Chondrocyte (in vitro differentiated cells): Measurements from ENCODE around the gene WBP1L. TPM values are rescaled to one million over a fixed set of nuclear protein-coding genes. Genes with fewer than 3 reads are reported as not detected.

ENCODE experiments used
- DNase-seq: peaks from one replicate; pipeline ENCODE4 v3.0.0; 2021; ENCODE audit warnings: mixed read lengths, low spot score
- H3K27ac Mint-ChIP-seq: one replicate; pipeline ENCODE4 v1.8.0; 2021; ENCODE audit warnings: mild to moderate bottlenecking, moderate library complexity, mixed read lengths; ENCODE audit not compliant: unreplicated experiment
- H3K27me3 Mint-ChIP-seq: 2 replicates; pipeline ENCODE4 v1.8.0; 2021; ENCODE audit warnings: low read depth, mixed read lengths
- H3K36me3 Mint-ChIP-seq: 2 replicates; pipeline ENCODE4 v1.8.0; 2021; ENCODE audit warnings: low read depth, mixed read lengths
- H3K4me1 Mint-ChIP-seq: 2 replicates; pipeline ENCODE4 v1.8.0; 2021; ENCODE audit warnings: low read depth, mild to moderate bottlenecking, mixed read lengths
- H3K4me3 Mint-ChIP-seq: one replicate; pipeline ENCODE4 v1.8.0; 2021; ENCODE audit warnings: mild to moderate bottlenecking, moderate library complexity, mixed read lengths; ENCODE audit not compliant: unreplicated experiment
- H3K9me3 Mint-ChIP-seq: 2 replicates; pipeline ENCODE4 v1.8.0; 2021; ENCODE audit warnings: low read depth, mixed read lengths
- total RNA-seq: library from RNA; stranded (reverse); gene quantifications from 3 replicates; pipeline ENCODE4 v1.2.1, GENCODE V29; 2021
- TF ChIP-seq, protein P1 (sequence below): fragments of 200-600 bp; sonication (generic); IDR thresholded peaks from 2 replicates; pipeline ENCODE4 v1.5.0; 2021; ENCODE audit warnings: antibody characterized with exemption, mild to moderate bottlenecking, moderate library complexity

Gene WBP1L
- total RNA-seq, 1 donor from 2014 or later, result 95.3 TPM

DNA sequence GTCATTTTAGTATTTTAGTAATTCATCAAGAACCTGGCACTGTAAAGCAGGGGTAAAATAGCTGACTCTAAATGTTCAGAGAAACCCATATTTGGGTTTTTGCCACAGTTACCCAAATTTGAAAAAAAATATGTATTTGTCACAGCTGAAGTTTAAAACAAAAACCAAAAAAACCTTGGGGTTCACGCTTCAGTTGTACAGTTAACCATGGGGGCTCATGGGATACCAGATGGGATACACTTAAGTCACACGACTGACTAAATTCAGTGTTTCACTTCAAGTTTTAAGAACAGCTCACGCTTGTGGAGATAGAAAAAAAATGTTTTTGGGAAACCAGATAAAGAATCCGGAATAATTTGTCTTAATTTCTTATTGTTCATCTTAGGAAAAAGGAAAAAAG is 31.7 kb upstream of the WBP1L start:
- TF ChIP-seq, protein P1, sequence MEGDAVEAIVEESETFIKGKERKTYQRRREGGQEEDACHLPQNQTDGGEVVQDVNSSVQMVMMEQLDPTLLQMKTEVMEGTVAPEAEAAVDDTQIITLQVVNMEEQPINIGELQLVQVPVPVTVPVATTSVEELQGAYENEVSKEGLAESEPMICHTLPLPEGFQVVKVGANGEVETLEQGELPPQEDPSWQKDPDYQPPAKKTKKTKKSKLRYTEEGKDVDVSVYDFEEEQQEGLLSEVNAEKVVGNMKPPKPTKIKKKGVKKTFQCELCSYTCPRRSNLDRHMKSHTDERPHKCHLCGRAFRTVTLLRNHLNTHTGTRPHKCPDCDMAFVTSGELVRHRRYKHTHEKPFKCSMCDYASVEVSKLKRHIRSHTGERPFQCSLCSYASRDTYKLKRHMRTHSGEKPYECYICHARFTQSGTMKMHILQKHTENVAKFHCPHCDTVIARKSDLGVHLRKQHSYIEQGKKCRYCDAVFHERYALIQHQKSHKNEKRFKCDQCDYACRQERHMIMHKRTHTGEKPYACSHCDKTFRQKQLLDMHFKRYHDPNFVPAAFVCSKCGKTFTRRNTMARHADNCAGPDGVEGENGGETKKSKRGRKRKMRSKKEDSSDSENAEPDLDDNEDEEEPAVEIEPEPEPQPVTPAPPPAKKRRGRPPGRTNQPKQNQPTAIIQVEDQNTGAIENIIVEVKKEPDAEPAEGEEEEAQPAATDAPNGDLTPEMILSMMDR, result no peak
- Mint-ChIP-seq H3K27me3 (no peaks in the 10 kb centered on the region), H3K27ac (peak overlapping the region; percentile 22), H3K4me1 (peaks cover 47% of the 10 kb centered on the region), H3K4me3 (no peak overlapping the region), H3K36me3 (no peaks in the 10 kb centered on the region), H3K9me3 (no peaks in the 10 kb centered on the region)
- no peak for DNase-seq

DNA sequence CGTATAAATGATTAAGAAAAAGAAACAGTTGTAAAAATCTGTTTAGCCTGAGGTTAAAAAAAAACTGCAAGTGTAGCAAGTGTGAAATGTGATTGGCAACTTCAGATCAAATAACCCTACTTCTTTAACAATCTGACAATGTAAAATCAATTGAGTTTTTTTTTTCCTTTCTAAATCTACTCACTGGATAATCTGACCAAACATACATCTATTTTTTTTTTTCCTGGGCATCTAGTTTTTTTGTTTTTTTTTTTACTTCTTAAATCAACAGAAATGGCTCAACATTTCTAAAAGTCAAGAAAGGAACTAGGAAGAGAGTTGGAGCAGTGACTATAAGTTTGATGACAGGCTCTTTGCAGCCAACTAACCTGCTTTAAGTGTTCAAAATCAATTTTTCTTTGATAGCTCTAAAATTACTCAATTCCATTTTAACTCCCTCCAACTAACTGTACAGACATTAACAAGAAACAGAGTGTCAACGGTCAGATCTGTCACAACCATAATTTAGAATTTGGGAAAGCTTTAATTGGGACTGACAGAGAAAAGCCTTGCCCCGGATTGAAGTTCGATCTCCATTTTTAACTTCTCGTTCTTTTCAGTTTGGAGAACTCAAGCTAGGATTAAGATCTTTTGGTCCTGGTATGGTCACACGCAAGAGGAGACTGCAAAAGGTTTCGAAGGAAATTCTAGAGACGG is 30.8 kb upstream of the WBP1L start:
- Mint-ChIP-seq H3K4me1 (peaks cover 51% of the 10 kb centered on the region), H3K36me3 (no peaks in the 10 kb centered on the region)

DNA sequence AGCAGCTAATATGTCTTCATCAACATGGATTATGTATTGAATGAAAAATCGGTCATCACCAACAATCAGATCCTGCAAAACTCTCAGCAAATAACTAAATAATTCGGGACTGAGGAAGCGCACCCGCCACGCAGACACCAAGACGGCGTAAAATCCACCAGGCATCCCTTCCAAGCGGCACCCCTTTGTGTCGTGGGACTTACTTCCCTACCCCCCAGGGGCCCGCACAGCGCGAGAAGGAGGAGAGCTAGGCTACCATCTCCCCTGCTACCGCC is 30.3 kb upstream of the WBP1L start:
- DNase-seq, result no peak
- Mint-ChIP-seq H3K27ac (peak overlapping the region; percentile 98), H3K36me3 (no peaks in the 10 kb centered on the region), H3K4me1 (peaks cover 56% of the 10 kb centered on the region), H3K27me3 (no peaks in the 10 kb centered on the region), H3K4me3 (peak overlapping the region; percentile 91), H3K9me3 (no peaks in the 10 kb centered on the region)
- TF ChIP-seq, protein P1, result no peak

More for the DNA sequence above, 30.8 kb upstream of the WBP1L start:
- H3K27me3 Mint-ChIP-seq, result no peaks in the 10 kb centered on the region
- no peak for DNase-seq
- no peaks in the 10 kb centered on the region for H3K9me3 Mint-ChIP-seq
- TF ChIP-seq, protein P1, result no peak
- peak overlapping the region; percentile 91 for H3K4me3 Mint-ChIP-seq
- H3K27ac Mint-ChIP-seq, result peak overlapping the region; percentile 98

DNA sequence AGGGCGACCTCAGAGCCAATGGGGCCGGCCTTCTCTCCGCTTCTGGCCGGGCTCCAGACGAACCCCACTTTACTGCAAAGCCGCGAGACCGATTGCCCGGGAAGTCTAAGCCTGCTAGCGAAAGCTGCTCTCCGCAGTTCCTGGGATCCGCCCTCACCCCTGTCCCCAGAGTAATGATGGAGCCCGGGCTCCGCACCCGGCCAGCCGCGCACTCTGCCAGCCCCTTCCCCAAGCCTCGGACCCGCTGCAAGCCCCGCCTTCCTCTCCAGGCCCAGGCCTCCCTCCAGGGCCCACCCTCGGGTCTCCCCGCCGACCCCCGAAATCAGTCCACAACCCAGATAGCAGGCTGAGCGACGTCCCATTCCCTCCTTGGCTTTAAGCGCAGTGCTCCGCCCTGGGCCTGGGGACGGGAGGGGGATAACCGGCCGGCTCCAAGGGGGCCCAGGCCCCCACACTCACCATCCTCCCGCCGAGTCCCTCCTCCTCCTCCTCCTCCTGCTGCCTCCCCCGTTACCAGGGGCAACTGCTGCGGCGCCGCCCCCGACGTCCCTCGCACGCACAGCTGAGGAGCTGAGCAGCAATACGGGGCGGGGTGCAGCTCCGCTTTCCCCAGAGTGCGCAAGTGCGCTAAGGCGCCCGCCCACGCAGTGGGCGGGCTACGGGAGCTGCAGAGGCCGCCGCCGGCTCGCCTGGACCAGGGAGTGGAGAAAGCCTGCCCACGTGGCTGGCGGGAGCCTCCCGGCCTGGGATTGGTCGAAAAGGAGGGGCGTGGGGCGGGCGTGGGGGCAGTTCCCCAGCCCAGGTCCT is 29.7 kb upstream of the WBP1L start, which contains the start of gene ARL3:
Gene ARL3 (minus strand): TSS at position 584 of the 807 bp plus-strand sequence. CDS start 122 bp downstream, at position 462.
- Mint-ChIP-seq H3K27ac (peak within 1 kb of the TSS; percentile 98), H3K4me3 (peak within 1 kb of the TSS; percentile 91), H3K36me3 (no peaks in the 10 kb centered on the region), H3K9me3 (no peaks in the 10 kb centered on the region), H3K27me3 (no peaks in the 10 kb centered on the region), H3K4me1 (peaks cover 59% of the 10 kb centered on the region)
- TF ChIP-seq, protein P1, result peak; percentile 73
- peak; percentile 100 for DNase-seq

DNA sequence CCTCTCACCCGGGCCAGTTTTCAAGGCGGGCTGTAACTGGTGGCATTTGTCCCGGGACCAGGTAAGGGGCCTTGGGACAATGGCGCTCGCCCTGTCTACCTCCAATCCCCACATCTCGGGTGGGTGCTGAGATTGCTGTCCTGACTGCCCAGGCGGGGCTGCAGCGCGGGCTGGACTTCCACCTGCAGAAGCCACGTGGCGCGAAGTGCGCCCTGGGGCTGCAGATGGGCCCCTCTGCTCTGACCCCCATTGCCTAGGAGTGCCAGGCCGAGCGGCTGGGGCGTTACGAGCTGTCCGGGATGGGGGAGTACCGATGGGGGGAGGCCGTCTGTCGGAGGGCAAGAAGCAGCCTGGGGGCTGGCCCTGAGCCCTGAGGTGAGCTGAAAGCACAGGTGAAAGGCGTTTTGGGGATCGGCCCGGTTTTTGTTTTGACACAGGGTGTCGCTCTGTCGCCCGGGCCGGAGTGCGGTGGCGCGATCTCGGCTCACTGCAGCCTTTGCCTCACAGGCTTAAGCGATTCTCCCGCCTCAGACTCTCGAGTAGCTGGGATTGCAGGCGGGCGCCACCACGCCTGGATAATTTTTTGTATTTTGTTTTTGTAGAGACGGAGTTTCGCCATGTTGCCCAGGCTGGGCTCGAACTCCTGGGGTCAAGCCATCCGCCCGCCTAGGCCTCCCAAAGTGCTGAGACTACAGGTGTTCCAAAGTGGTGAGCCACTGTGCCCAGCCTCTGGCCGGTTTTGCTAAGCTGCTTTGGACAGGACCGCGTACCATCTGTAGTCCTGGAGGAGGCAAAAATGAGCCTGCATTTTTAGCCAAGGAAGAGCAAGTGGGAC is 28.9 kb upstream of the WBP1L start, which contains the start of gene SFXN2:
Gene SFXN2 (plus strand): TSS at position 16 of the 835 bp plus-strand sequence. CDS start 12,001 bp downstream, outside the sequence.
- no peaks in the 10 kb centered on the region for H3K9me3 Mint-ChIP-seq

More for the DNA sequence above, 28.9 kb upstream of the WBP1L start, which contains the start of gene SFXN2:
- no peaks in the 10 kb centered on the region for H3K36me3 Mint-ChIP-seq
- no peak for DNase-seq
- H3K27ac Mint-ChIP-seq, result peak within 1 kb of the TSS; percentile 98
- no peaks in the 10 kb centered on the region for H3K27me3 Mint-ChIP-seq
- TF ChIP-seq, protein P1, result peak; percentile 39
- peaks cover 63% of the 10 kb centered on the region for H3K4me1 Mint-ChIP-seq
- H3K4me3 Mint-ChIP-seq, result peak within 1 kb of the TSS; percentile 91
